ENCODE data around the gene ROR2. TPM values are rescaled to one million over a fixed set of nuclear protein-coding genes. Genes with fewer than 3 reads are reported as not detected.

The ROR2 gene
- polyA plus RNA-seq, 3 donors = not detected

DNA sequence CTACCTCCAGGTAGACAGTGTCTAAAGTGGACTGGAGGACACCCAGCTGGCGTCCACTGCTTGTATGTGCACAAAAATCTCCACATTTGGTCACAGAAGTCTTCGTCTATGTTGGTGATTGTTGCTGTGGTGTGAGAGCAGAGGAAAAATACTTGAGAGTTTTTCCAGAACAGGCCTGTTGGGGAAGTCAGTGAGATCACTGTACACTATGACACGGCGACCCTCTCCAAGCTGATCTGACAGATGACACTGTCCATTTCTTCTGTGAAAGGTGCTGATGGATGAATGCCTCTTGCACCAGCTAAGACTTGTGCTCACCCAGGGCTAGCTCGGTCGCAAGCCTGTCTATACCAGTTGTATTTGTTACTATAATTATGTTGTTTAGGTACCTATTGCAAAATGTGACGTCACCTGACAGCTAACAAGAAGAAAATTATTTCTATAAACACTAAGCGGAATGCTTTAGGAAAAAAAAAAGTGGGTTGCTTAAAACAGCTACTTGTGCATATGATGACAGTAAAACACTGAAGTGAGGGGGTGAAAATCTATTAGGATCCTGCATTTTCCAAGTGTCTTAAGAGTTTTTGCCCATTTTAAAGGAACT lies 142.3 kb downstream of the ROR2 start:
- Histone ChIP-seq H3K4me1 (ENCODE audit: control insufficient read depth in 1 of 2, insufficient read depth in 2 of 2, low read length in 2 of 2) (no peaks in the 10 kb centered on the region), H3K36me3 (replicated peaks in 1 of 2; ENCODE audit: control insufficient read depth in 1 of 2, insufficient read depth in 2 of 2, low read length in 2 of 2) (no peaks in the 10 kb centered on the region), H3K27ac (ENCODE audit: low read depth in 1 of 2, low read length in 2 of 2) (no peak overlapping the region), H3K4me2 (replicated peaks; ENCODE audit: extremely low read depth, low read length, poor library complexity, severe bottlenecking) (no peak overlapping the region), H3K9ac (ENCODE audit: insufficient read depth, low read length, poor library complexity, severe bottlenecking) (no peak overlapping the region), H4K20me1 (ENCODE audit: insufficient read depth, low read length) (no peaks in the 10 kb centered on the region), H3K27me3 (ENCODE audit: control insufficient read depth in 2 of 2, insufficient read depth in 2 of 2, low read length in 2 of 2) (no peaks in the 10 kb centered on the region), H3K79me2 (ENCODE audit: insufficient read depth, low read length) (no peaks in the 10 kb centered on the region), H2AFZ (ENCODE audit: insufficient read depth, low read depth, low read length, poor library complexity, severe bottlenecking) (no peak overlapping the region), H3K9me3 (replicated peaks in 1 of 2; ENCODE audit: control insufficient read depth in 1 of 2, insufficient read depth in 1 of 2, low read length in 2 of 2) (no peaks in the 10 kb centered on the region), H3K4me3 (replicated peaks in 1 of 3; ENCODE audit: low read depth in 2 of 3, low read length in 3 of 3) (no peak overlapping the region)
- no peak overlapping the region for H3K4me3 Mint-ChIP-seq
- TF ChIP-seq, protein P1, sequence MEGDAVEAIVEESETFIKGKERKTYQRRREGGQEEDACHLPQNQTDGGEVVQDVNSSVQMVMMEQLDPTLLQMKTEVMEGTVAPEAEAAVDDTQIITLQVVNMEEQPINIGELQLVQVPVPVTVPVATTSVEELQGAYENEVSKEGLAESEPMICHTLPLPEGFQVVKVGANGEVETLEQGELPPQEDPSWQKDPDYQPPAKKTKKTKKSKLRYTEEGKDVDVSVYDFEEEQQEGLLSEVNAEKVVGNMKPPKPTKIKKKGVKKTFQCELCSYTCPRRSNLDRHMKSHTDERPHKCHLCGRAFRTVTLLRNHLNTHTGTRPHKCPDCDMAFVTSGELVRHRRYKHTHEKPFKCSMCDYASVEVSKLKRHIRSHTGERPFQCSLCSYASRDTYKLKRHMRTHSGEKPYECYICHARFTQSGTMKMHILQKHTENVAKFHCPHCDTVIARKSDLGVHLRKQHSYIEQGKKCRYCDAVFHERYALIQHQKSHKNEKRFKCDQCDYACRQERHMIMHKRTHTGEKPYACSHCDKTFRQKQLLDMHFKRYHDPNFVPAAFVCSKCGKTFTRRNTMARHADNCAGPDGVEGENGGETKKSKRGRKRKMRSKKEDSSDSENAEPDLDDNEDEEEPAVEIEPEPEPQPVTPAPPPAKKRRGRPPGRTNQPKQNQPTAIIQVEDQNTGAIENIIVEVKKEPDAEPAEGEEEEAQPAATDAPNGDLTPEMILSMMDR (IDR thresholded peaks at IDR 0.05) = no peak
- peaks cover 5 to 7% (median 6%) of the 10 kb centered on the region in 3 donors for H3K27me3 Mint-ChIP-seq (ENCODE audit: low read depth in 3 of 3)
- intact Hi-C loops (cut with micrococcal nuclease) = no loop called here
- no peaks in the 10 kb centered on the region for H3K36me3 Mint-ChIP-seq
- H3K4me1 Mint-ChIP-seq = no peaks in the 10 kb centered on the region
- 100% methylated on average over 4 of the region's 8 CpGs for WGBS (ENCODE audit: insufficient coverage)
- H3K9me3 Mint-ChIP-seq = no peaks in the 10 kb centered on the region
- H3K27ac Mint-ChIP-seq = no peak overlapping the region
- no peak for DNase-seq

DNA sequence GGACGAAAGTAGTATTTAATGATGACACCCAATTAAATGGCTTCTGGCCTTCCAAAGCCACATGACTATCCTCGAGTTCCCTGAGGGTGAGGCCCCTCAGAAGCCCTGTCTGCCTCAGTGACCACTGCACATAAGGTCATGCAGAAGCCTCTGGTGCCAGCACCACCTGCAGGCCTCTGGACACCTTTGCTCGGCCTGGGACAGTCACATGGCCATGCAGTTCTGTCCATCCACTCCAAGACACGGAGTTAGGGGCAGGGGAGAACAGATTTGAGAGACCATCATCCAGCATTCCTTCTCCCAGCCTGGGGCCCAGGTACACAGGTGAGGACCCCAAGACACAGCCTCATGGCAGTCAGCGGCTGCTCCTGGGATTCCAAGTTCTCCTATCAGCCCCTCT lies 145.0 kb downstream of the ROR2 start:
- peaks cover 5 to 10% (median 8%) of the 10 kb centered on the region in 3 donors for H3K27me3 Mint-ChIP-seq (ENCODE audit: low read depth in 3 of 3)
- WGBS (ENCODE audit: insufficient coverage) = 94% methylated on average over 4 of the region's 5 CpGs

More for the DNA sequence above, 145.0 kb downstream of the ROR2 start:
- H3K36me3 Mint-ChIP-seq = no peaks in the 10 kb centered on the region
- H3K9me3 Mint-ChIP-seq = no peaks in the 10 kb centered on the region
- no peak overlapping the region for H3K27ac ChIP-seq (ENCODE audit: low read depth in 1 of 2, low read length in 2 of 2)
- DNase-seq = no peak
- H3K4me1 ChIP-seq (ENCODE audit: control insufficient read depth in 1 of 2, insufficient read depth in 2 of 2, low read length in 2 of 2) = no peaks in the 10 kb centered on the region
- intact Hi-C loops (cut with micrococcal nuclease) = no loop called here
- H3K4me3 Mint-ChIP-seq = no peak overlapping the region
- H3K36me3 ChIP-seq (replicated peaks in 1 of 2; ENCODE audit: control insufficient read depth in 1 of 2, insufficient read depth in 2 of 2, low read length in 2 of 2) = no peaks in the 10 kb centered on the region
- no peaks in the 10 kb centered on the region for H3K27me3 ChIP-seq (ENCODE audit: control insufficient read depth in 2 of 2, insufficient read depth in 2 of 2, low read length in 2 of 2)
- H3K4me2 ChIP-seq (replicated peaks; ENCODE audit: extremely low read depth, low read length, poor library complexity, severe bottlenecking) = no peak overlapping the region
- H4K20me1 ChIP-seq (ENCODE audit: insufficient read depth, low read length) = no peaks in the 10 kb centered on the region
- H3K27ac Mint-ChIP-seq = no peak overlapping the region
- H3K9me3 ChIP-seq (replicated peaks in 1 of 2; ENCODE audit: control insufficient read depth in 1 of 2, insufficient read depth in 1 of 2, low read length in 2 of 2) = no peaks in the 10 kb centered on the region
- no peaks in the 10 kb centered on the region for H3K4me1 Mint-ChIP-seq
- H3K4me3 ChIP-seq (replicated peaks in 1 of 3; ENCODE audit: low read depth in 2 of 3, low read length in 3 of 3) = no peak overlapping the region
- H3K9ac ChIP-seq (ENCODE audit: insufficient read depth, low read length, poor library complexity, severe bottlenecking) = no peak overlapping the region
- TF ChIP-seq, protein P1 (IDR thresholded peaks at IDR 0.05) = no peak
- H3K79me2 ChIP-seq (ENCODE audit: insufficient read depth, low read length) = no peaks in the 10 kb centered on the region
- H2AFZ ChIP-seq (ENCODE audit: insufficient read depth, low read depth, low read length, poor library complexity, severe bottlenecking) = no peak overlapping the region
